ENCODE measurements around the gene FGD6.

- TF ChIP-seq CTCF (IDR thresholded peaks at IDR 0.05 in 4 of 5, conservative IDR thresholded peaks at IDR 0.05 in 1 of 5) (no peak), POLR2A (IDR thresholded peaks at IDR 0.05) (no peak)
Observed at GRCh38 chr12:95220190-95220589, 2.9 kb upstream of the FGD6 start.

All from gastrocnemius medialis (tissue), 4 donors.